GM18498 (cell line): ENCODE data around the gene FBXL12.
"Not testable (repeated sequence)": the region's sequence is repeated elsewhere in the genome, so short reads cannot be mapped to it uniquely, and the experiment has no call there.

ENCODE experiments used
- ATAC-seq: cut with Tn5 transposase; IDR thresholded peaks from one replicate; pipeline ENCODE4 v1.9.1; 2021; ENCODE audit warnings: mild to moderate bottlenecking, moderate library complexity; ENCODE audit not compliant: unreplicated experiment

Gene FBXL12

DNA sequence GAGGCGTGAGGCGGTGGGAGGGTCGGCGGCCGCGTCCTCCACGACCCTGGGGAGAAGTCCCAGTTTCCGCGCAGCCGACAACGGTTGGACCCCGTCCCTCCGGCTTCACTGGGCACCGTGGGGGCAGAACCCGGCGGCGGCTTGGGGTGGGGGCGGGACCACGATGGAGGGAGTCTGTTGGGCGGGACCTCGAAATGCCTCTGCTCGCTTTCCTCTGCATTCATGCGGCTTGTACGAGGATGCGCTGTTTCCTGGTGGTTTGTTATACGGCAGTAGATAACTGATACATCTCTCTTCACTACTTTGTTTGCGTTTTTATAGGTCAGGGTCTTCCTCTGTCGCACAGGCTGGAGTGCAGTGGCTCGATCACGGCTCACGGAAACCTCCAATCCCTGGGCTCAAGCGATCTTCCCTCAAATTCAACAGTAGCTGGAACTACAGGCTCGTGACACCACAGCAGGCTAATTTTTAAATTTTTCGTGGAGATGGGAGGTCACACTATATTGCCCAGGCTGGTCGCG is 25.7 kb downstream of the FBXL12 start:
- ATAC-seq = peak; percentile 12

DNA sequence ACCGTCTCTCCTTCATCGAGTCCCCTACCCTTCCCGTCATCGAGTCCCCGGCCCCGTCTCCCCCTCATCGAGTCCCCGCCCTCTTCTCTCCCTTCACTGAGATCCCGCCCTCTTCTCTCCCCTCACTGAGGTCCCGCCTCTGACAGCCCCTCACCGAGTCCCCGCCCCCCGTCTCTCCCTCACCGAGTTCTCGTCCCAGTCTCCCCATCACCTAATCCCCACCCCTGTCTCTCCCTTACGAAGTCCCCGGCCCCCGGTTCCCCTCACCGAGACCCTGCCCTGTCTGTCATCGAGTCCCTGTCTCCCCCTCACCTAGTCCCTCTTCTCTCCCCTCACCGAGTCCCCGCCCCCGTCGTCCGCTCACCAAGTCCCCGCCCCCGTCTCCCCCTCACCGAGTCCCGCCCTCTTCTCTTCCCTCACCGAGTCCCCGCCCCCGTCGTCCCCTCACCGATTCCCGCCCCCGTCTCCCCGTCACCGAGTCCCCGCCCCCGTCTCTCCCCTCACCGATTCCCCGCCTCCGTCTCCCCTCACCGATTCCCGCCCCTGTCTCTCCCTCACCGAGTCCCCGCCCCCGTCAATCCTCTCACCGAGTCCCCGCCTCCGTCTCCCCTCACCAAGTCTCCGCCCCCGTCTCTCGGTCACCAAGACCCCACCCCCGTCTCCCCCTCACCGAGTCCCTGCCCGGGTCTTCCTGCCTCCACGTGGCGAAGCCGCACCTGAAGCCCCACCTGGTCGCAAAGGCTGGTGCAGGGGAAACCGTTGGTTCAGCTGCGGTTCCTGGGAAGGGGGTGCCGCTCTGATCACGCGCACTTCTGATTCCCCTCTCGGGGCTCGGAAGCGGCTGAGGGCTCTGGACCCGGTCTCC is 26.4 kb downstream of the FBXL12 start:
- ATAC-seq = peak; percentile 50

DNA sequence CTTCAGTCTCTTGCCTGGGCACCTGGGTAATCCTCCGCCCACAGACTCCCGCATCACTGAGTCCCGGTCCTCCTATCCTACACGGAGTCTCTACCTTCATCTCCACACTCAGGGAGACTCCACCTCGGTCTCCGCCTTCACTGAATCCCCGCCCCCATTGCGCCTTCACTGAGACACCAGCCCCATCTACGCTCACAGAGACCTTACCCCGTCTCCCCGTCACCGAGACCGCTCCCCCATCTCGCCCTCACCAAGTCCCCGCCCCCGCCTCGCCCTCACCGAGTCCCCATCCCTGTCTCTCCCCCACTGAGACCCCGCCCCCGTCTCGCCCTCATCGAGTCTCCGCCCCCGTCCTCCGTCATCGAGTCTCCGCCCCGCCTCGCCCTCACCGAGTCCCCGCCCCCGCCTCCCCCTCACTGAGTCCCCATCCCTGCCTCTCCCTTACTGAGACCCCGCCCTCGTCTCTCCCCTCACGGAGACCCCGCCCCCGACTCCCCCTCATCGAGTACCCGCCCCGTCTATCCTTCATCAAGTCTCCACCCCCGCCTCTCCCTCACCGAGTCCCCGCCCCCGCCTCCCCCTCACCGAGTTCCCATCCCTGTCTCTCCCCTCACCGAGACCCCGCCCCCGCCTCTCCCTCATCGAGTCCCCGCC is 27.2 kb downstream of the FBXL12 start:
- peak; percentile 47 for ATAC-seq

DNA sequence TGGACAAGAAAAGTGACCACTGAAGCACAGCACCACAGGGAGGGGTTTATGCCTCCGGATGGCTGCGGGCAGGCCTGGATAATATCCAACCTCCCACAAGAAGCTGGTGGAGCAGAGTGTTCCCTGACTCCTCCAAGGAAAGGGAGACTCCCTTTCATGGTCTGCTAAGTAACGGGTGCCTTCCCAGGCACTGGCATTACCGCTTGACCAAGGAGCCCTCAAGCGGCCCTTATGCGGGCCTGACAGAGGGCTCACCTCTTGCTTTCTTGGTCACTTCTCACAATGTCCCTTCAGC is 27.9 kb downstream of the FBXL12 start:
- ATAC-seq = not testable (repeated sequence)

DNA sequence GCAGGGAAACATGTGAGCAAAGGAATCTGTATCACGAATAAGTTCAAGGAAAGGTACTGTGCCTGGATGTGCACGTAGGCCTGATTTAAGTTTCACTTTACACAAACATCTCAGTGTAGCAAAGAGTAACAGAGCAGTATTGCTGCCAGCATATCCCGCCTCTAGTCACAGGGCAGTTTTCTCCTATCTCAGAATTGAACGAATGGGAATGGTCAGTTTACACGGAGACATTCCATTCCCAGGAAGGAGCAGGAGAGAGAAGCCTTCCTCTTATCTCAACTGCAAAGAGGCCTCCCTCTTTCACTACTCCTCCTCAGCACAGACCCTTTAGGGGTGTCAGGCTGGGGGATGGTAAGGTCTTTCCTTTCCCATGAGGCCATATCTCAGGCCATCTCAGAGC is 29.3 kb downstream of the FBXL12 start:
- not testable (repeated sequence) for ATAC-seq

DNA sequence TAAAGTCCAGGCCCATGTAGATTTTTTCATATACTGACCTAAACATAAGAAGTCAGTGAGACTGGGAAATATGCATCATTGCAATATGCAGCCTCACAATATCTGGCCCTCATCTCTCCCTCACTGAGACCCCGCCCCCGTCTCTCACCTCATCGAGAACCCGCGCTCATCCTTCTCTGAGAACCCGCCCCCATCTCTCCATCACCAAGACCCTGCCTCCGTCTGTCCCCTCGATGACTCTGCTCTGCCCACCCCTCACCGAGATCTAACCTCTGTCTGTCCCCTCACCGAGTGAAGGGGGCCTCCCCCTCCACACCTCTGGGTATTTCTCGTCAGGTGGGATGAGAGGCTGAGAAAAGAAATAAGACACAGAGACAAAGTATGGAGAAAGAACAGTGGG is 29.8 kb downstream of the FBXL12 start:
- no peak for ATAC-seq

DNA sequence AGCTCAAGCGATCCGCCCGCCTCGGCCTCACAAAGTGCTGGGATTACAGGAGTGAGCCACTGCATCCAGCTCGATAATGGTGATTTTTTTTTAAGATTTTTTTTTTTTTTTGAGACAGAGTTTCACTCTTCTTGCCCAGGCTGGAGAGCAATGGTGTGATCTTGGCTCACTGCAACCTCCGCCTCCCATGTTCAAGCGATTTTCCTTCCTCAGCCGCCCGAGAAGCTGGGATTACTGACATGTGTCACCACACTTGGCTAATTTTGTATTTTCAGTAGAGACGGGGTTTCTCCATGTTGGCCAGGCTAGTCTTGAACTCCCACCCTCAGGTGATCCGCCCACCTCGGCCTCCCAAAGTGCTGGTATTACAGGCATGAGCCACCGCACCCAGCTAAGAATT is 30.3 kb downstream of the FBXL12 start:
- not testable (repeated sequence) for ATAC-seq

DNA sequence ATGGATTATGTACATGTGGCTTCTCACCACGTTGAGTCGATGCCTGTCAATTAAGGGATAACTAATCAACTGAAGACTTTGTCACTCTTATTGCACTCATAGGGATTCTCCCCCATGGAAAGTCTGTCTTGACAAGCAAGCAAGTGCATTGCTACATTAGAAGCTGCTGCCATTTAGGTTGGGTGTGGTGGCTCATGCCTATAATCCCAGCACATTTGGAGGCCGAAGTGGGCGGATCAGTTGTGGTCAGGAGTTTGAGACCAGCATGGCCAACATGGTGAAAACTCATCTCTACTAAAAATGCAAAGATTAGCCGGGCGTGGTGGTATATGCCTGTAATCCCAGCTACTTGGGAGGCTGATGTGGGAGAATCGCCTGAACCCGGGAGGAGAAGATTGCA is 32.1 kb downstream of the FBXL12 start:
- no peak for ATAC-seq

DNA sequence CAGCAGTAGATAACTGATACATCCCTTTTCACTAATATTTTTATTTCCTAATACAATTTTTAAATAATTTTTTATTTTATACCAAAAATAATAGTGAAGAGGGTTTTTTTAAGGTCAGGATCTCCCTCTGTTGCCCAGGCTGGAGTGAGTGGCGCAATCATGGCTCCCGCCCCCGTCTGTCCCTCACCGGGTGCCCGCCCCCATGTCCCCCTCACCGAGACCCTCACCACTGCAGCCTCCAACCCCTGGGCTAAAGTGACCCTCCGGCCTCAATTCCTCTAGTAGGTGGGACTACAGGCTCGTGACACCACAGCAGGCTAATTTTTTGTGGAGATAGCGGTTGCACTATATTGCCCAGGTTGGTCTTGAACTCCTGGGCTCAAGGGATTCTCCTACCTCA is 32.5 kb downstream of the FBXL12 start:
- no peak for ATAC-seq

DNA sequence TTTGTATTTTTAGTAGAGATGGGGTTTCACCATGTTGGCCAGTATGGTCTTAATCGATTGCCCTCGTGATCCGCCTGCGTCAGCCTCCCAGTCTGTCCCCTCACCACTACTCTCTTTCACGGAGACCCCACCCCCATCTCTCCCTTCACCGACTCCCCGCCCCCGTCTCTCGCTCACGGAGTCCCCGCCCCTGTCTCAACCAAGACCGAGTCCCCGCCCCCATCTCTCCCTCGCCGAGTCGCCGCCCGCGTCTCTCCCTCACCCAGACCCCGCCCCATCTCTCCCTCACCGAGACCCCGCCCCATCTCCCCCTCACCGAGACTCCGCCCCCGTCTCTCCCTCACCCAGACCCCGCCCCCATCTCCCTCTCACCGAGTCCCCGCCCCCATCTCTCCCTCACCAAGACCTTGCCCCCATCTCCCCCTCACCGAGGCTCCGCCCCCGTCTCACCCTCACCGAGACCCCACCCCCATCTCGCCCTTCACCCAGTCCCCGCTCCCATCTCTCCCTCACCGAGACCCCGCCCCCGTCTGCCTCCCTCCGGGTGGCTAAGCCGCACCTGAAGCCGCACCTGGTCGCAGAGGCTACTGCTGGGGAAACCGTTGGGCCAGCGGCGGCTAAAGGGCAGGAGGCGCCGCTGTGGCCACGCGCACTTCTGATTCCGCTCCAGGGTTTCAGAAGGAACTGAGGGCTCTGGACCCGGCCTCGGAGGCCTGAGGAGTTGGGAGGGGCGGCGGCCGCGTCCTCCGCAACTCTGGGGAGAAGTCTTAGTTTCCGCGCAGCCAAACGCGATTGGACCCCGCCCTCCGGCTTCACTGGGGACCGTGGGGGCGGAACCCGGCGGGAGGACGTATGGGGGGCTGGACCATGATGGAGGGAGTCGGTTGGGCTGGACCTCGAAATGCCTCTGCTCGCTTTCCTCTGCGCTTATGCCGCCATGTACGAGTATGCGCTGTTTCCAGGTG is 33.2 kb downstream of the FBXL12 start:
- ATAC-seq = peak; percentile 69

DNA sequence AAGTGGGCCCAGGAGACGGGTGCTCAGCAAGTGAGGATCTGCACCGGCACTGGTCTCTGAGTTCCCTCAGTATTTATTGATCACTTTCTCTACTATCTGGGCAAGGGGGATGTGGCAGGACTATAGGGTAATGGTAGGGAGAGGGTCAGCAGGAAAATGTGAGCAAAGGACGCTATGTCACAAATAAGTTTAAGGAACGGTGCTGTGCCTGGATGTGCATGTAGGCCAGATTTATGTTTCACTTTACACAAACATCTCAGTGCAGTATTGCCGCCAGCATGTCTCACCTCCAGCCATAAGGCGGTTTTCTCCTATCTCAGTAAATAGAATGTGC is 34.7 kb downstream of the FBXL12 start:
- not testable (repeated sequence) for ATAC-seq

DNA sequence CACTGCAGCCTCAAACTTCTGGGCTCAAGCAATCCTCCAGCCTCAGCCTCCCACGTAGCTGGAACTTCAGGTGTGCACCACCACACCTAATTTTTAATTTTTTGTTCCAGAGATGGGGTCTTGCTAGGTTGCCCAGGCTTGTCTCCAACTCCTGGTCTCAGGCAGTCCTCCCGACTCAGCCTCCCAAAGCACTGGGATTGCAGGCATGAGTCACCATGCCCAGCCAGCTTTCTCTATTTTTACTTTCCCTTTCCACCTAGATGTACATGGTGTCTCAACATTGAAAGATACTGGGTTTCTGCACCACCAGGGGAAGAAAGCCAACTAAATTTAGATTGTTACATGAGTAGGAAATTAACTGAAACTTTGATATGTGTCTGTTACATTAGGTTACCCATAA is 36.5 kb downstream of the FBXL12 start:
- no peak for ATAC-seq

DNA sequence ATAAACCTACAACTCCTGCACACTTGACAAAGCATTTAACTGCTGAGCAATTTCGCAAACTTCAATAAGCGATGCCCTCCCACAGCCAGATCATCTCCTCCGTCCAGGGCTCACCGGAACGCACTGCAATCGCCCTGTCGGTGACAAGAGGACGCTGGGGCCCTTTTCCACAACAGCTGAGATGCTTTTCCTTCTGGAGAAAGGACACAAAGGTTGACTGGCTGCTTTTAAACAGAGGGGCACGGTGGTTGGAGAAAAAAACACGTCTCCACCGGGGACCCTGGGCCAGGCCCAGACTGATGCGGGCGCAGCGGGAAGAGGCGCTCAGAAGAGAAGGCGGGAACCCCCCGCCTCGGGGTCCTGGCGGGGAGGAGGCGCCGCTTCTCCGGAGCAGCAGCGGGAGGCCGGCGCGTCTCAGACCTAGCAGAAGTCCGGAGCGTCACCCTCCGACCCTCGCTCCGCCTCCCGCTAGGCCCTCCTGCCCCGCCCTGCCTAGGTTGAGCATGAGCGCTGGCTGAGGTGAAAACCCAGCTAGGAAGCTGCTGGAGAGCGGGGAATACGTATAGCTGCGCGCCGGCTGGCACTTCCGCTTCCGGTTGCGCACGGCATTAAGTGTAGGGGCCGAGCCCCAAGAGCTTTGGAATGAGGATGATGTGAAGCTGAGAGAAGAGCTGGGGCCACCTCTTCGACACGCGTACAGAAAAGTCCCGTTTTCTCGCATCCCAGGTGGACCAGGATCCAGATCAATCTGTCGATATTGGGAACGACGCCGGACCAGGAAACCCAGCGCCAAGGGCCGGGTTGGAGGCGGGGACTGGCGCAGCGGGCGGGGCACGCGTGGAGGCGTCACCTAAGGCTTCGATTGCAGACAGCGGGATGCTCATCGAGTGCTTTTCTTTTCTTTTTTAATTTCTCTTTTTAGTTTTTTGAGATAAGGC is 50.4 kb downstream of the FBXL12 start, which contains the start of gene ZNF846:
TSS of gene ZNF846 (minus strand) at position 564 of the 938 bp plus-strand sequence. CDS start 3,788 bp downstream, outside the sequence.
- ATAC-seq = peak; percentile 97
